GM12891 (cell line): Measurements from ENCODE around the gene BMP8B.

Experiments
- PAX5 ChIP-seq: IDR thresholded peaks from 2 replicates; pipeline ENCODE4 v1.6.1; 2011; ENCODE audit warnings: low read length, moderate library complexity, mild to moderate bottlenecking; ENCODE audit not compliant: insufficient read depth, severe bottlenecking
- POLR2A ChIP-seq: IDR thresholded peaks from 2 replicates; pipeline ENCODE4 v1.6.1; 2011; ENCODE audit warnings: low read depth, low read length, control low read depth
- POLR2AphosphoS5 ChIP-seq: IDR thresholded peaks from 2 replicates; pipeline ENCODE4 v1.6.1; 2011; ENCODE audit warnings: low read depth, low read length, control low read depth
- SPI1 ChIP-seq: IDR thresholded peaks from 2 replicates; pipeline ENCODE4 v1.6.1; 2011; ENCODE audit warnings: low read depth, low read length, control low read depth
- TAF1 ChIP-seq: IDR thresholded peaks from 2 replicates; pipeline ENCODE4 v1.6.1; 2011; ENCODE audit warnings: low read depth, low read length, control low read depth

GRCh38 chr1:39759436-39759726 lies 29.3 kb downstream of the BMP8B start:
- TF ChIP-seq POLR2A (no peak), POLR2AphosphoS5 (no peak), TAF1 (no peak), SPI1 (no peak), PAX5 (no peak)
